PFSK-1 (cell line): Measurements from ENCODE around the gene ADORA3.

ENCODE experiments used
- POLR2AphosphoS5 ChIP-seq: IDR thresholded peaks from 2 replicates; pipeline ENCODE4 v1.6.1; 2012; ENCODE audit warnings: low read depth, mild to moderate bottlenecking, control low read depth, low read length, moderate library complexity
- SIN3A ChIP-seq: IDR thresholded peaks from 2 replicates; pipeline ENCODE4 v1.6.1; 2012; ENCODE audit warnings: mild to moderate bottlenecking, low read length, moderate library complexity, borderline replicate concordance; ENCODE audit not compliant: insufficient read depth
- TAF1 ChIP-seq: IDR thresholded peaks from 2 replicates; pipeline ENCODE4 v1.6.1; 2012; ENCODE audit warnings: low read length, control low read depth, borderline replicate concordance; ENCODE audit not compliant: insufficient read depth

DNA sequence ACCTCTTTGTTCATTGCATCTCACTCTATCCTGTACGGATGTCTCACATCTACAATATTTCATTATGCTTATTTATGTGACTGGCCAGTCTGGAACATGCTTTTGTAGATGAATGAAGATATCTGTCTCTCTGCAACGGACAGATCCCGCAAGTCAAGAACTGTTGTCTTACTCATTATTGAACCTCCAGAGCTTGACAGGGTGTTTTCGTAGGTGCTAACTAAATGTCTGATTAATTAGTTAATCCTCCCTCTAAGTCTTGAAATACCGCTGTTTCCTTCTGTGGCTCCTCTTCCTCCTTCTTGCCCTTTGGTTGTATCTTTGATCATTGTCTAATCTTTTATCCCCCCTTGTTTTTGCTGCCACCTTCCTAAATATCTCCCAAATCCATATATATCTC is 32.8 kb downstream of the ADORA3 start:
- TF ChIP-seq POLR2AphosphoS5 (no peak), TAF1 (no peak), SIN3A (no peak)
